Measurements from ENCODE around the gene KIRREL1. TPM values are rescaled to one million over a fixed set of nuclear protein-coding genes. Genes with fewer than 3 reads are reported as not detected.

KIRREL1 gene
- polyA plus RNA-seq (12.9 and 15.7 TPM in 2 replicates), polyA minus RNA-seq (41.4 and 44.6 TPM in 2 replicates)

DNA sequence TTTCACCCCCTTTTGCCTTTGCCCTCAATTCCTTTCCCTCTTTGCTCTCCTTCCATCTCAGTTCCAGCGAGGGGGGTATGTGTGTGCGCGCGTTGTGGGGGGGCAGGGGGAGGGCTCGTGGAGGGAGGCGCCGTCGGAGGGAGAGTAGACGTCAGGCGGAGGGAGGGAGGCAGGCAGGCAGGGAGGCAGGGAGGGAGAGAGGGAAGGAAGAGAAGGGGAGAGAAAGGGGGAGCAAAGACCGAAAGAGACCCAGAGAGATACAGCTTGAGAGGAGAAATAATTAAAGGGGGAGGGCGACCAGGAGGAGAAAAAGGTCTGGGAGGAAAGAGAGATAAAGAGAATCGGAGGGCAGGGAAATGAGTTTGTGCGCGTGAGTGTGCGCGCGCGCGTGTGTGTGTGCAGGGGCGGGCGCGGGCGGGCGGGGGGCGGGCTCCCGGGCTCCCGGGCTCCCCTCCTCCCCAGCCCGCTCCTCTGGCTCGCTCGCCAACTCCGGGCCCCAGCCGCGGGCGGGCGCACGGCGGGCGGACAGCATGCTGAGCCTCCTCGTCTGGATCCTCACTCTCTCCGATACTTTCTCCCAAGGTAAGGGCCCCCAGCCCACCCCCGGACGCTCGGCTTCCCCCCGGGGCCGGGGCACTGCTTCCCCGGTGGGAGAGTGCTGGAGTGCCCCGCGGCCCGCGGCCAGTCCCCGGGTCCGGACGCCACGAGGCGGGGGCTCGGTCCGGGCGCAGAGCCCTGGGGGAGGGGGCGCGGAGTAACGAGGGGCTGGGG is at the start of gene KIRREL1:
TSS of gene KIRREL1 (plus strand) at position 499 of the 771 bp plus-strand sequence. CDS start at position 531, 32 bp downstream.
- no peaks in the 10 kb centered on the region for H3K27me3 ChIP-seq (ENCODE audit: insufficient read depth, low read depth, low read length)
- peak within 1 kb of the TSS; percentile 86 for H3K27ac ChIP-seq (ENCODE audit: low read length)
- H3K9me3 ChIP-seq (ENCODE audit: low read length): no peaks in the 10 kb centered on the region
- peak within 1 kb of the TSS; percentile 97 for H3K4me2 ChIP-seq (ENCODE audit: low read length)
- H3F3A ChIP-seq (ENCODE audit: insufficient read depth, low read length, poor library complexity, severe bottlenecking): no peaks in the 10 kb centered on the region
- H4K20me1 ChIP-seq (ENCODE audit: insufficient read depth): no peaks in the 10 kb centered on the region
- peaks cover 42% of the 10 kb centered on the region for H3K79me2 ChIP-seq (replicated peaks; ENCODE audit: insufficient read depth, low read length)
- H3K4me3 ChIP-seq (ENCODE audit: low read length): peak within 1 kb of the TSS; percentile 94
- no peaks in the 10 kb centered on the region for H3K36me3 ChIP-seq (ENCODE audit: insufficient read depth, low read length)
- peak within 1 kb of the TSS; percentile 84 for H3K9ac ChIP-seq (ENCODE audit: low read length)
- TF ChIP-seq POLR2AphosphoS5 (IDR thresholded peaks at IDR 0.05) (peak; percentile 7), EZH2 (IDR thresholded peaks at IDR 0.05; ENCODE audit: borderline replicate concordance, insufficient read depth, low read length, poor library complexity, severe bottlenecking) (no peak), TAF1 (IDR thresholded peaks at IDR 0.05; ENCODE audit: low read depth) (no peak), MXI1 (conservative IDR thresholded peaks at IDR 0.05; ENCODE audit: poor library complexity, severe bottlenecking) (no peak), EP300 (conservative IDR thresholded peaks at IDR 0.05; ENCODE audit: poor library complexity, severe bottlenecking) (no peak)
- TF ChIP-seq, protein P1, sequence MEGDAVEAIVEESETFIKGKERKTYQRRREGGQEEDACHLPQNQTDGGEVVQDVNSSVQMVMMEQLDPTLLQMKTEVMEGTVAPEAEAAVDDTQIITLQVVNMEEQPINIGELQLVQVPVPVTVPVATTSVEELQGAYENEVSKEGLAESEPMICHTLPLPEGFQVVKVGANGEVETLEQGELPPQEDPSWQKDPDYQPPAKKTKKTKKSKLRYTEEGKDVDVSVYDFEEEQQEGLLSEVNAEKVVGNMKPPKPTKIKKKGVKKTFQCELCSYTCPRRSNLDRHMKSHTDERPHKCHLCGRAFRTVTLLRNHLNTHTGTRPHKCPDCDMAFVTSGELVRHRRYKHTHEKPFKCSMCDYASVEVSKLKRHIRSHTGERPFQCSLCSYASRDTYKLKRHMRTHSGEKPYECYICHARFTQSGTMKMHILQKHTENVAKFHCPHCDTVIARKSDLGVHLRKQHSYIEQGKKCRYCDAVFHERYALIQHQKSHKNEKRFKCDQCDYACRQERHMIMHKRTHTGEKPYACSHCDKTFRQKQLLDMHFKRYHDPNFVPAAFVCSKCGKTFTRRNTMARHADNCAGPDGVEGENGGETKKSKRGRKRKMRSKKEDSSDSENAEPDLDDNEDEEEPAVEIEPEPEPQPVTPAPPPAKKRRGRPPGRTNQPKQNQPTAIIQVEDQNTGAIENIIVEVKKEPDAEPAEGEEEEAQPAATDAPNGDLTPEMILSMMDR (IDR thresholded peaks at IDR 0.05; ENCODE audit: poor library complexity, severe bottlenecking): no peak
- H3K9me2 ChIP-seq (ENCODE audit: insufficient read depth, low read length): no peaks in the 10 kb centered on the region
- peak within 1 kb of the TSS; percentile 53 for H2AFZ ChIP-seq (ENCODE audit: low read depth, low read length)

- H2AFZ ChIP-seq (ENCODE audit: low read depth, low read length): no peak overlapping the region
- H3K9me2 ChIP-seq (ENCODE audit: insufficient read depth, low read length): no peaks in the 10 kb centered on the region
- H3K4me3 ChIP-seq (ENCODE audit: low read length): no peak overlapping the region
- H3F3A ChIP-seq (ENCODE audit: insufficient read depth, low read length, poor library complexity, severe bottlenecking): no peaks in the 10 kb centered on the region
- no peak for TF ChIP-seq MXI1 (conservative IDR thresholded peaks at IDR 0.05; ENCODE audit: poor library complexity, severe bottlenecking)
- TF ChIP-seq, protein P2, sequence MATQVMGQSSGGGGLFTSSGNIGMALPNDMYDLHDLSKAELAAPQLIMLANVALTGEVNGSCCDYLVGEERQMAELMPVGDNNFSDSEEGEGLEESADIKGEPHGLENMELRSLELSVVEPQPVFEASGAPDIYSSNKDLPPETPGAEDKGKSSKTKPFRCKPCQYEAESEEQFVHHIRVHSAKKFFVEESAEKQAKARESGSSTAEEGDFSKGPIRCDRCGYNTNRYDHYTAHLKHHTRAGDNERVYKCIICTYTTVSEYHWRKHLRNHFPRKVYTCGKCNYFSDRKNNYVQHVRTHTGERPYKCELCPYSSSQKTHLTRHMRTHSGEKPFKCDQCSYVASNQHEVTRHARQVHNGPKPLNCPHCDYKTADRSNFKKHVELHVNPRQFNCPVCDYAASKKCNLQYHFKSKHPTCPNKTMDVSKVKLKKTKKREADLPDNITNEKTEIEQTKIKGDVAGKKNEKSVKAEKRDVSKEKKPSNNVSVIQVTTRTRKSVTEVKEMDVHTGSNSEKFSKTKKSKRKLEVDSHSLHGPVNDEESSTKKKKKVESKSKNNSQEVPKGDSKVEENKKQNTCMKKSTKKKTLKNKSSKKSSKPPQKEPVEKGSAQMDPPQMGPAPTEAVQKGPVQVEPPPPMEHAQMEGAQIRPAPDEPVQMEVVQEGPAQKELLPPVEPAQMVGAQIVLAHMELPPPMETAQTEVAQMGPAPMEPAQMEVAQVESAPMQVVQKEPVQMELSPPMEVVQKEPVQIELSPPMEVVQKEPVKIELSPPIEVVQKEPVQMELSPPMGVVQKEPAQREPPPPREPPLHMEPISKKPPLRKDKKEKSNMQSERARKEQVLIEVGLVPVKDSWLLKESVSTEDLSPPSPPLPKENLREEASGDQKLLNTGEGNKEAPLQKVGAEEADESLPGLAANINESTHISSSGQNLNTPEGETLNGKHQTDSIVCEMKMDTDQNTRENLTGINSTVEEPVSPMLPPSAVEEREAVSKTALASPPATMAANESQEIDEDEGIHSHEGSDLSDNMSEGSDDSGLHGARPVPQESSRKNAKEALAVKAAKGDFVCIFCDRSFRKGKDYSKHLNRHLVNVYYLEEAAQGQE (IDR thresholded peaks at IDR 0.05; ENCODE audit: borderline replicate concordance): no peak
- TF ChIP-seq, protein P1 (IDR thresholded peaks at IDR 0.05; ENCODE audit: poor library complexity, severe bottlenecking): no peak
- TF ChIP-seq EZH2 (IDR thresholded peaks at IDR 0.05; ENCODE audit: borderline replicate concordance, insufficient read depth, low read length, poor library complexity, severe bottlenecking): no peak
- no peak overlapping the region for H3K27ac ChIP-seq (ENCODE audit: low read length)
- H3K9ac ChIP-seq (ENCODE audit: low read length): no peak overlapping the region
- H3K9me3 ChIP-seq (ENCODE audit: low read length): no peaks in the 10 kb centered on the region
- H3K27me3 ChIP-seq (ENCODE audit: insufficient read depth, low read depth, low read length): no peaks in the 10 kb centered on the region
- no peak overlapping the region for H3K4me2 ChIP-seq (ENCODE audit: low read length)
- H3K79me2 ChIP-seq (replicated peaks; ENCODE audit: insufficient read depth, low read length): no peaks in the 10 kb centered on the region
- H4K20me1 ChIP-seq (ENCODE audit: insufficient read depth): no peaks in the 10 kb centered on the region
- no peaks in the 10 kb centered on the region for H3K36me3 ChIP-seq (ENCODE audit: insufficient read depth, low read length)
Measured at GRCh38 chr1:157944663-157945280, 48.7 kb upstream of the KIRREL1 start.

Data from neural cell (in vitro differentiated cells).